Lung (tissue), 12 donors: ENCODE results near the gene CABP7. TPM values are rescaled to one million over a fixed set of nuclear protein-coding genes. Genes with fewer than 3 reads are reported as not detected.

Source experiments
- ATAC-seq: fragments of 200-7000 bp; cut with Tn5 transposase; one replicate; pipeline ENCODE4 v1.9.1; 2020; ENCODE audit warnings: moderate number of reproducible peaks; ENCODE audit not compliant: insufficient read depth, low FRiP score
- DNase-seq, 3 donors: peaks; one replicate each; pipeline ENCODE4 v3.0.0-alpha.2; 2013 to 2017
- H3K27ac ChIP-seq, 2 donors: one replicate each; pipeline ENCODE4 v1.5.1; 2013; ENCODE audit warnings: mild to moderate bottlenecking in 2 of 2, moderate library complexity in 2 of 2, control low read depth in 1 of 2, inconsistent platforms in 1 of 2, low read depth in 1 of 2, low read length in 1 of 2
- H3K27me3 ChIP-seq, 3 donors: one replicate each; pipeline ENCODE4 v1.5.1; 2013; ENCODE audit warnings: low read length in 2 of 3; ENCODE audit not compliant: control insufficient read depth in 3 of 3, insufficient read depth in 3 of 3
- H3K36me3 ChIP-seq, 4 donors: one replicate each; pipeline ENCODE4 v1.5.1; 2013; ENCODE audit warnings: low read length in 4 of 4, mild to moderate bottlenecking in 1 of 4, moderate library complexity in 1 of 4; ENCODE audit not compliant: control insufficient read depth in 4 of 4, insufficient read depth in 4 of 4
- H3K4me1 ChIP-seq, 5 donors: one replicate each; pipeline ENCODE4 v1.5.1; 2013; ENCODE audit warnings: low read length in 5 of 5, mild to moderate bottlenecking in 2 of 5, moderate library complexity in 1 of 5; ENCODE audit not compliant: control insufficient read depth in 5 of 5, insufficient read depth in 5 of 5
- H3K4me3 ChIP-seq: one replicate; pipeline ENCODE4 v1.5.1; 2013; ENCODE audit warnings: mild to moderate bottlenecking, control low read depth, moderate library complexity
- H3K9ac ChIP-seq, 2 donors: one replicate each; pipeline ENCODE4 v1.5.1; 2013; ENCODE audit warnings: low read length in 2 of 2, control low read depth in 1 of 2; ENCODE audit not compliant: insufficient read depth in 1 of 2
- H3K9me3 ChIP-seq, 4 donors: one replicate each; pipeline ENCODE4 v1.5.1; 2013; ENCODE audit warnings: low read length in 3 of 4, mild to moderate bottlenecking in 1 of 4, moderate library complexity in 1 of 4; ENCODE audit not compliant: control insufficient read depth in 4 of 4, insufficient read depth in 3 of 4
- WGBS, 2 donors: extraction: QIAGEN DNeasy Blood & Tissue Kit; methylation state at CpG; one replicate each; pipeline ENCODE4 v1.1.7; 2013; 5-methylcytosine and 5-hydroxymethylcytosine counted together
- polyA plus RNA-seq, 2 donors: library from polyadenylated mRNA; stranded (reverse); fragments of 200-250 nt; gene quantifications; one replicate each; pipeline ENCODE4 v1.2.1, GENCODE V29; 2013
- total RNA-seq, 2 donors: library from RNA; depleted of rRNA in 1 of 2; stranded (reverse); fragments of >200 nt in 1 of 2; gene quantifications; one replicate each; pipeline ENCODE4 v1.2.1, GENCODE V29; 2014 to 2021
- TF ChIP-seq, protein P1 (sequence below): IDR thresholded peaks from 2 replicates; pipeline ENCODE4 v1.5.1; 2012; ENCODE audit warnings: mild to moderate bottlenecking; ENCODE audit errors: control extremely low read depth, extremely low read depth
- donor health status: control.
- donor health status: control.
- donor health status: Bipolar disorder and iron deficiency.
- donor health status: healthy.
- donor health status: DM: yes; HTN: yes; CAD: no.

The CABP7 gene
- total and polyA plus RNA-seq, 4 donors = 0.05 to 0.12 (median 0.06) TPM; not detected in 1

DNA sequence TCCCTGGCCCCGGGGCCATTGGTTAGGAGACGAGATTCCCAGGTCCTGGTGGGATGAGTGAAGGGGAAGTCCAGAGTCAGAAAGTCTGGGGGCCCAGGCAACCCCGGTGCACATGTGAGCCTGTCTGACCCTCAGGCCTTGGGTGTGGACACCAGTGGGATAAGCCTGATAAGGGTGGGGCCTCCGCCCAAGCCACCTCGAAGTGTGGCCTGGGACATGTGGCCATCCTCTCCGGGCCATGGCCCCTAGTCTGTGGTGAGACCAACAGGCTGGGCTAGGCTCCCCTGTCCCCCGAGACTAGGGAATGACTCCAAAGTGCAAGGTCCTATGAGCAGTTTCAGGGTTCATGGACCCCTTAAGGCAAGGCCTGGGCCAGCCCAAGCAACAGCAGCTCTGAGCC is 6.3 kb downstream of the CABP7 start:
- ATAC-seq (no peak), DNase-seq (no peak)
- Histone ChIP-seq H3K9me3 (no peaks in the 10 kb centered on the region), H3K4me3 (no peak overlapping the region), H3K4me1 (no peaks in the 10 kb centered on the region), H3K36me3 (peaks cover 0 to 9% (median 2%) of the 10 kb centered on the region in 4 donors), H3K9ac (no peak overlapping the region), H3K27me3 (peaks cover 0 to 27% (median 0%) of the 10 kb centered on the region in 3 donors), H3K27ac (no peak overlapping the region)
- WGBS, 2 donors = 71 to 88% methylated on average over 7 of the region's 7 CpGs
- TF ChIP-seq, protein P1, sequence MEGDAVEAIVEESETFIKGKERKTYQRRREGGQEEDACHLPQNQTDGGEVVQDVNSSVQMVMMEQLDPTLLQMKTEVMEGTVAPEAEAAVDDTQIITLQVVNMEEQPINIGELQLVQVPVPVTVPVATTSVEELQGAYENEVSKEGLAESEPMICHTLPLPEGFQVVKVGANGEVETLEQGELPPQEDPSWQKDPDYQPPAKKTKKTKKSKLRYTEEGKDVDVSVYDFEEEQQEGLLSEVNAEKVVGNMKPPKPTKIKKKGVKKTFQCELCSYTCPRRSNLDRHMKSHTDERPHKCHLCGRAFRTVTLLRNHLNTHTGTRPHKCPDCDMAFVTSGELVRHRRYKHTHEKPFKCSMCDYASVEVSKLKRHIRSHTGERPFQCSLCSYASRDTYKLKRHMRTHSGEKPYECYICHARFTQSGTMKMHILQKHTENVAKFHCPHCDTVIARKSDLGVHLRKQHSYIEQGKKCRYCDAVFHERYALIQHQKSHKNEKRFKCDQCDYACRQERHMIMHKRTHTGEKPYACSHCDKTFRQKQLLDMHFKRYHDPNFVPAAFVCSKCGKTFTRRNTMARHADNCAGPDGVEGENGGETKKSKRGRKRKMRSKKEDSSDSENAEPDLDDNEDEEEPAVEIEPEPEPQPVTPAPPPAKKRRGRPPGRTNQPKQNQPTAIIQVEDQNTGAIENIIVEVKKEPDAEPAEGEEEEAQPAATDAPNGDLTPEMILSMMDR = no peak

DNA sequence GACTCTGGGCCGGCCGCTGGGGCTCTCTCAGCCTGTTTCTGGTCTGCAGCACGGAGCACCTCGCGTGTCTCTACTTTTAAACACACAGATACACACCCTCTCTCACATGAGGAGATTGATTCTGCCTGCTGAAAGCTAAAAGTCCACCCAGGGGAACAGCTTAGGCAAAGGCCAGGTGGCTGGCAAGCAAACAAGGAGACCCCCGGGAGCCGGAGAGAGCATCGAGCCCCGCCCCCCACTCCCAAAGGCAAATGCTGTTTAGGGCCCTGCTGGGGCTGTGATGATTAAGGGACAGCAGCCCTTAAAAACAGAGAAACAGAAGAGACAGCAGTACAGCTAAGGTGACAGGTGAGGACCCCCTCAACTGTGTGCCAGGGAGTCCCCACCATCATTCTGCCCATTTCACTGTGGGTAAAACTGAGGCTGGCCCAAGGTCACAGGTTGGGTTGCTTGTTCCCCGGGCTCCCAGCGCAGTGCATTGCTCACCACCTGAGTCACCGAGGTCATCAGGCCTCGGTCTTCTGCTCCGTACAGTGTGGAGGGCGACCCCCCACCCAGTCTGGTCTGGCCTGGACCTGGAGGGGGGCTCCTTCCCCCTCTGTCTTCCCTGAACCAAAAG is 6.8 kb downstream of the CABP7 start:
- TF ChIP-seq, protein P1 = no peak
- Histone ChIP-seq H3K9ac (no peak overlapping the region), H3K9me3 (no peaks in the 10 kb centered on the region), H3K4me1 (no peaks in the 10 kb centered on the region), H3K4me3 (no peak overlapping the region), H3K27ac (no peak overlapping the region), H3K27me3 (peaks cover 0 to 21% (median 0%) of the 10 kb centered on the region in 3 donors), H3K36me3 (peaks cover 0 to 12% (median 3%) of the 10 kb centered on the region in 4 donors)
- DNase-seq (no peak), ATAC-seq (no peak)
- 40 to 49% methylated on average over 15 of the region's 15 CpGs for WGBS, 2 donors

DNA sequence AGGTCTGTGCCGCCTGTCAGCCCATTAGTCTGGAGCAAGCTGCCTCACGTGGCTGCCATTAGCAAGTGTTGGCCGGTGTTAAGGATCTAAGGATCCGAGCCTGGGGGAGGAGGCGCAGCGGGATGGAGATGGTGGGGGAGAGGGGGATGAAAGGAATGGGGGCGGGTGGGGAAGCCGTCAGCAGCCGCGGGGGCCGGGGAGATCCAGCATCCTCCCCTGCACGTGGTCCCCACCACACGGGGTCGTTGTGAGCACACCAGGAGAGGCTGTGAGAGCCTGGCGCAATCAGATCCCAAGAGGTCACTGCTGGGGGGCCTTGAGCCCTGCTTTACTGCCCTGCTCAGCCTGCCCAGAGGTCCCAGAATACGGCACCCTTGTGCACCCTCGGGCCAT is 7.3 kb downstream of the CABP7 start:
- 7 to 8% methylated on average over 17 of the region's 17 CpGs for WGBS, 2 donors
- peaks cover 0 to 18% (median 0%) of the 10 kb centered on the region in 3 donors for H3K27me3 ChIP-seq
- peak in 2 of 3 donors; percentile 34 to 47 for DNase-seq

More for the DNA sequence above, 7.3 kb downstream of the CABP7 start:
- TF ChIP-seq, protein P1 = no peak
- Histone ChIP-seq H3K36me3 (peaks cover 0 to 14% (median 3%) of the 10 kb centered on the region in 4 donors), H3K9ac (no peak overlapping the region), H3K4me1 (no peaks in the 10 kb centered on the region), H3K4me3 (no peak overlapping the region), H3K27ac (no peak overlapping the region), H3K9me3 (no peaks in the 10 kb centered on the region)
- ATAC-seq = peak; percentile 20
